PC-3 (cell line): Measurements from ENCODE around the gene HTR2B.
A peak's percentile ranks its signal among the peaks of the same experiment; 100 is the strongest.

Source experiments
- EZH2phosphoT487 ChIP-seq: fragments of 300-600 bp; sonication (generic); IDR thresholded peaks from 2 replicates; pipeline ENCODE4 v1.6.1; 2018; ENCODE audit warnings: mild to moderate bottlenecking, antibody characterized with exemption, low read length, borderline replicate concordance
- TF ChIP-seq, protein P1 (sequence below): fragments of 300-600 bp; sonication (generic); conservative IDR thresholded peaks from 2 replicates; pipeline ENCODE4 v1.5.1; 2017; ENCODE audit warnings: antibody characterized with exemption, low read depth, mild to moderate bottlenecking, low read length

DNA sequence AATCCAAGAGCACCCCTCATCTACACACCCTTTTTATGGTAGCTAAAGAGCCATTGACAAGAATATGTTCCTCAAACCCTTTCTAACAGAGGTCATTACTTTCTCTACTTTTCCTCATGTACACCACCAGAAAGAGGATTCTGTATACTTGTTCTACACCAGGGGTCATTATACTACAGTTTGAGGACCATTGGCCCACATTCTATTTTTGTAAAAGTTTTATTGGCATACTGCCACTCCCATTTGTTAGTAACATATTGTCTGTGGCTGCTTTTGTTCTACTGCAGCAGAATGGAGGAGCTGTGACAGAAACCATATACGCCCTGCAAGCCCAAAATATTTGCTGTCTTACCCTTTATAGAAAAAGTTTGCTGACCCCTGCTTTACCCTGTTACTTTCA lies 14.3 kb downstream of the HTR2B start:
- TF ChIP-seq, protein P1, sequence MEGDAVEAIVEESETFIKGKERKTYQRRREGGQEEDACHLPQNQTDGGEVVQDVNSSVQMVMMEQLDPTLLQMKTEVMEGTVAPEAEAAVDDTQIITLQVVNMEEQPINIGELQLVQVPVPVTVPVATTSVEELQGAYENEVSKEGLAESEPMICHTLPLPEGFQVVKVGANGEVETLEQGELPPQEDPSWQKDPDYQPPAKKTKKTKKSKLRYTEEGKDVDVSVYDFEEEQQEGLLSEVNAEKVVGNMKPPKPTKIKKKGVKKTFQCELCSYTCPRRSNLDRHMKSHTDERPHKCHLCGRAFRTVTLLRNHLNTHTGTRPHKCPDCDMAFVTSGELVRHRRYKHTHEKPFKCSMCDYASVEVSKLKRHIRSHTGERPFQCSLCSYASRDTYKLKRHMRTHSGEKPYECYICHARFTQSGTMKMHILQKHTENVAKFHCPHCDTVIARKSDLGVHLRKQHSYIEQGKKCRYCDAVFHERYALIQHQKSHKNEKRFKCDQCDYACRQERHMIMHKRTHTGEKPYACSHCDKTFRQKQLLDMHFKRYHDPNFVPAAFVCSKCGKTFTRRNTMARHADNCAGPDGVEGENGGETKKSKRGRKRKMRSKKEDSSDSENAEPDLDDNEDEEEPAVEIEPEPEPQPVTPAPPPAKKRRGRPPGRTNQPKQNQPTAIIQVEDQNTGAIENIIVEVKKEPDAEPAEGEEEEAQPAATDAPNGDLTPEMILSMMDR = peak; percentile 33; the same call in 1 of the 2 replicates
- no peak for TF ChIP-seq EZH2phosphoT487
